Neural crest cell (in vitro differentiated cells): Measurements from ENCODE around the gene RASAL2. TPM values are rescaled to one million over a fixed set of nuclear protein-coding genes. Genes with fewer than 3 reads are reported as not detected.

ENCODE experiments used
- DNase-seq: peaks from one replicate; pipeline ENCODE4 v3.0.0; 2021; ENCODE audit warnings: low read depth, mixed read lengths, low spot score
- H3K27ac Mint-ChIP-seq: one replicate; pipeline ENCODE4 v1.8.0; 2021; ENCODE audit warnings: mild to moderate bottlenecking, mixed read lengths; ENCODE audit not compliant: unreplicated experiment
- H3K27me3 Mint-ChIP-seq: 2 replicates; pipeline ENCODE4 v1.8.0; 2021; ENCODE audit warnings: low read depth, mild to moderate bottlenecking, mixed read lengths
- H3K36me3 Mint-ChIP-seq: 2 replicates; pipeline ENCODE4 v1.8.0; 2021; ENCODE audit warnings: low read depth, mild to moderate bottlenecking, mixed read lengths
- H3K4me1 Mint-ChIP-seq: 2 replicates; pipeline ENCODE4 v1.8.0; 2021; ENCODE audit warnings: mixed read lengths
- H3K4me3 Mint-ChIP-seq: one replicate; pipeline ENCODE4 v1.8.0; 2021; ENCODE audit warnings: mild to moderate bottlenecking, mixed read lengths
- H3K9me3 Mint-ChIP-seq: 2 replicates; pipeline ENCODE4 v1.8.0; 2021; ENCODE audit warnings: mixed read lengths
- total RNA-seq: library from RNA; stranded (reverse); gene quantifications from 2 replicates; pipeline ENCODE4 v1.2.1, GENCODE V29; 2021
- TF ChIP-seq, protein P1 (sequence below): fragments of 200-600 bp; sonication (generic); conservative IDR thresholded peaks from 2 replicates; pipeline ENCODE4 v1.5.0; 2021; ENCODE audit warnings: antibody characterized with exemption, mild to moderate bottlenecking

The RASAL2 gene
- total RNA-seq, 1 donor from 2014 or later, result 20.9 TPM

DNA sequence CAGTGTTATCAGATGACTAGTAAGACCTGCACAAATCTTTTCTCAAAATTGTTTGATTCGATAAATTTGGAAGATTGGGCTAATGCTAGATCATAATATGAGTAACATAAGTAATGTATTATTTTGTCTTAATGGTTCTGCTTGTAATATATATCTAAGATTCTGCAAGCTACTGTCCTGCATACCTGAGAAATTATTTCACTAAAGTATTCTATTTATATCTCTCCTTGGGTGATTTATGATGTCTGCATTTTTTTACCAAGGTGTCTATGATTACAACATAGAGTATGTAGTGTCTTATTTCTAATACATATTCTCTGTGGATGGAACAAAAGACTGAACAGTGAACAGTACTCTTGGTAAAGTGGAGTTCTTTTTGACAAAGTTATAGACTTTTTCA is 236.2 kb downstream of the RASAL2 start:
- no peak for DNase-seq
- TF ChIP-seq, protein P1, sequence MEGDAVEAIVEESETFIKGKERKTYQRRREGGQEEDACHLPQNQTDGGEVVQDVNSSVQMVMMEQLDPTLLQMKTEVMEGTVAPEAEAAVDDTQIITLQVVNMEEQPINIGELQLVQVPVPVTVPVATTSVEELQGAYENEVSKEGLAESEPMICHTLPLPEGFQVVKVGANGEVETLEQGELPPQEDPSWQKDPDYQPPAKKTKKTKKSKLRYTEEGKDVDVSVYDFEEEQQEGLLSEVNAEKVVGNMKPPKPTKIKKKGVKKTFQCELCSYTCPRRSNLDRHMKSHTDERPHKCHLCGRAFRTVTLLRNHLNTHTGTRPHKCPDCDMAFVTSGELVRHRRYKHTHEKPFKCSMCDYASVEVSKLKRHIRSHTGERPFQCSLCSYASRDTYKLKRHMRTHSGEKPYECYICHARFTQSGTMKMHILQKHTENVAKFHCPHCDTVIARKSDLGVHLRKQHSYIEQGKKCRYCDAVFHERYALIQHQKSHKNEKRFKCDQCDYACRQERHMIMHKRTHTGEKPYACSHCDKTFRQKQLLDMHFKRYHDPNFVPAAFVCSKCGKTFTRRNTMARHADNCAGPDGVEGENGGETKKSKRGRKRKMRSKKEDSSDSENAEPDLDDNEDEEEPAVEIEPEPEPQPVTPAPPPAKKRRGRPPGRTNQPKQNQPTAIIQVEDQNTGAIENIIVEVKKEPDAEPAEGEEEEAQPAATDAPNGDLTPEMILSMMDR, result no peak
- Mint-ChIP-seq H3K27ac (no peak overlapping the region), H3K4me1 (no peaks in the 10 kb centered on the region), H3K4me3 (no peak overlapping the region), H3K27me3 (no peaks in the 10 kb centered on the region), H3K36me3 (no peaks in the 10 kb centered on the region), H3K9me3 (no peaks in the 10 kb centered on the region)

DNA sequence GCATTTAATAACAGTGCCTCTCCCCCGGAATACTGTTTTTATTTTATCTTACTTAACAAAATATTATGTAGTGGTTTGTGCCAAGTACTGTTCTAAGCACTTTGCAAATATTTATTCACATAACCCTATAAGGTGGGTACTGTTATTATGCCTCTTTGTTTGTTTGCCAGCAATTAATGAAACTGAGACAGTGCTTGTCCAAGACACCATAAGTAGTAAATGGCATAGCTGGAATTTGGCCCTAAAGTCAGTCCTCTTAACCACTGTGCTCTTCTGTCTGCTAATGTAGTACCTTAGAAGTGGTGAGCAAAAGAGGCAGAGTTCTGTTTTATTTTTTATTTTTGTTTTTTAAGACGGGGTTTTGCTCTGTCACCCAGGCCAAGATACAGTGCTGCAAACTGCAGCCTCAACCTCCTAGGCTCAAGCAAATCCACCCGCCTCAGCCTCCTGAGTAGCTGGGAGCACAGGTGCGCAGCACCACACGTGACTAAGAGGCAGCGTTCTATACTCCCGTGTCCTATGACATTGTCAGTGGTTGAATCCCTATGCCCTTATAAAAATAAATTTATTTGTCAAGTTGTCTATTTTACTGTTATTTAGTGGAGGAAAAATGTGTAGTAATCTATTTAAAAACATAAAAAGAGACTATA is 237.1 kb downstream of the RASAL2 start:
- DNase-seq, result no peak
- H3K4me1 Mint-ChIP-seq, result peaks cover 5% of the 10 kb centered on the region
- H3K4me3 Mint-ChIP-seq, result no peak overlapping the region
- TF ChIP-seq, protein P1, result no peak
- H3K9me3 Mint-ChIP-seq, result no peaks in the 10 kb centered on the region
- H3K27me3 Mint-ChIP-seq, result no peaks in the 10 kb centered on the region
- H3K27ac Mint-ChIP-seq, result no peak overlapping the region
- no peaks in the 10 kb centered on the region for H3K36me3 Mint-ChIP-seq

DNA sequence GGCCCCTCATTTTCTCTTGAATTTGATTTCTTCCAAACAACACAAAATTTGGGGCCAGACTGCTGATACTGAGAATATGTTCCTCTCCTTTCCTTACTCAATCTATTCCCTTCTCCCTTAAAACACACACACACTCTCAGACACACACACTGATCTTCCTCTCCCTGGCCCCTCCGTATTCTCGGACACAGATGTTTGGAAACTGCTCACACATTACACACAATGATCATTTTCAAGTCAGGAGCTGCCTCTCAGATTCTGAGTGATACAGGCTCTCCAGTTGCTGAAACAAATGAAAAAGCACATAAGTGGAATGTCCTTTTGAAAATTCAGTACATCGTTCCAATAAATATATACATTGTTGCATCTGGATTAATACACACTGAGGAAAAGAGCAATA is 241.5 kb downstream of the RASAL2 start:
- peaks cover 15% of the 10 kb centered on the region for H3K4me1 Mint-ChIP-seq
- TF ChIP-seq, protein P1, result no peak
- peak overlapping the region; percentile 57 for H3K27ac Mint-ChIP-seq
- DNase-seq, result no peak
- no peak overlapping the region for H3K4me3 Mint-ChIP-seq
- H3K36me3 Mint-ChIP-seq, result no peaks in the 10 kb centered on the region
- H3K9me3 Mint-ChIP-seq, result no peaks in the 10 kb centered on the region
- no peaks in the 10 kb centered on the region for H3K27me3 Mint-ChIP-seq

DNA sequence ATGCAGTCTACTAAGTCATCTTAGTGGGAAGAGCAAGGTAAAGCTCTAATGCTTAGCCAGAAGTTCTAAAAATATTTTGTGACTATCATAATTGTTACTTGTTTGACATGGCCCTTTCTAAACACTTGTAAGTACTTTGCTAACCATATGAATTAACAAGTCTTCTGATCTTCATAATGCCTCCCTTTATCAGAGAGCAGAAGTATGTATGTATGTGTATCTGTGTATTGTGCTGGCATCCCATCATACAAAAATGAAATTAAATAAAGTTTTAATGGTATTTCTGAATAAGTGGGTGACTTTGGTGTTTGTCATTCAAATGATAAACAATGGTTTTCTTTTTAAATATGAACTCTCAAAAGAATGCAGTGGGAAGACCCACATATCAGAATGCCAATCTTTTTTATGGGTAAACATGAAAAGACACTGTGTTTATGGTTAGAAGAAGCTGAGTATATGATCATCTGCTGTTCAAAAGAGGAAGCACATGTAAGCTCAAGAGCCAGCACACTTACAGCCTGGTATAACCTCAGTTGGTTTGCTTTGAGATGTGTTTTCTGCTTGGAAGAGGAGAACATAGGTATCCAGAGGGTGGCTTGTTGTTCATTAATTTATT is 243.3 kb downstream of the RASAL2 start:
- Mint-ChIP-seq H3K4me3 (no peak overlapping the region), H3K27ac (no peak overlapping the region), H3K9me3 (no peaks in the 10 kb centered on the region), H3K4me1 (peaks cover 27% of the 10 kb centered on the region), H3K36me3 (no peaks in the 10 kb centered on the region), H3K27me3 (no peaks in the 10 kb centered on the region)
- no peak for DNase-seq
- TF ChIP-seq, protein P1, result no peak

DNA sequence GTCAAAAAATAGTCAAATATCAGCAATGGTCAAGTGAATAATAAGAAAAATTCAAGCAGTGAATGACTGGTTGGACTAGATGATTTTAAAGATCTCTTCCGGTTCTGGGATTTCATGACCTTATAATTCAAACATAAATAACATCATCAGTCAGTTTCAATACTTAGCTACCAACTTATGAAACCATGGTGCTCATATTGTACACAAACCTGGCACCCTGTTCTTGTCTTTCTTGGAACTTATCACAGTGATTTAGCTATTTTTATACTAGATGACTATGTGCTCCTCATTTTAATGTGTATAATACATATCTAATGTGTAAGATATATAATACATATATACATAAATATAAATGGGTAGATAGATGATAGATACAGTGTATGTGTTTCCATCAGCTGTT is 245.9 kb downstream of the RASAL2 start:
- H3K27me3 Mint-ChIP-seq, result no peaks in the 10 kb centered on the region
- TF ChIP-seq, protein P1, result no peak
- H3K9me3 Mint-ChIP-seq, result no peaks in the 10 kb centered on the region
- H3K4me1 Mint-ChIP-seq, result peaks cover 51% of the 10 kb centered on the region
- DNase-seq, result no peak
- no peak overlapping the region for H3K27ac Mint-ChIP-seq
- no peak overlapping the region for H3K4me3 Mint-ChIP-seq
- H3K36me3 Mint-ChIP-seq, result no peaks in the 10 kb centered on the region
